Small intestine (tissue), 7 donors: ENCODE measurements around the gene ZKSCAN3. TPM values are rescaled to one million over a fixed set of nuclear protein-coding genes. Genes with fewer than 3 reads are reported as not detected.

Experiments
- DNase-seq, 2 donors: peaks; one replicate each; pipeline versions ENCODE4 v3.0.0 to v3.0.0-alpha.2; 2013
- FAIRE-seq: peaks from 2 replicates; lab custom pipeline; 2012; peaks lifted over from hg19 to GRCh38; lab: Jason Lieb, UNC
- H3K27ac ChIP-seq, 3 donors: one replicate each; pipeline ENCODE4 v1.5.1; 2013; ENCODE audit warnings: low read length in 2 of 3, mild to moderate bottlenecking in 2 of 3, control low read depth in 1 of 3, inconsistent platforms in 1 of 3, low read depth in 1 of 3, moderate library complexity in 1 of 3
- H3K27me3 ChIP-seq, 3 donors: one replicate each; pipeline ENCODE4 v1.6.1; 2013; ENCODE audit warnings: low read length in 3 of 3, inconsistent platforms in 1 of 3; ENCODE audit not compliant: control insufficient read depth in 3 of 3, insufficient read depth in 3 of 3
- H3K36me3 ChIP-seq, 3 donors: one replicate each; pipeline ENCODE4 v1.6.1; 2013; ENCODE audit warnings: low read length in 3 of 3, inconsistent platforms in 1 of 3, low read depth in 1 of 3, mild to moderate bottlenecking in 1 of 3, moderate library complexity in 1 of 3; ENCODE audit not compliant: control insufficient read depth in 3 of 3, insufficient read depth in 2 of 3
- H3K4me1 ChIP-seq, 3 donors: one replicate each; pipeline ENCODE4 v1.6.1; 2013; ENCODE audit warnings: low read length in 2 of 3, inconsistent platforms in 1 of 3, low read depth in 1 of 3, mild to moderate bottlenecking in 1 of 3, moderate library complexity in 1 of 3; ENCODE audit not compliant: control insufficient read depth in 3 of 3, insufficient read depth in 2 of 3
- H3K4me3 ChIP-seq, 3 donors: one replicate each; pipeline ENCODE4 v1.5.1; 2013; ENCODE audit warnings: low read length in 3 of 3, control low read depth in 1 of 3, inconsistent platforms in 1 of 3, low read depth in 1 of 3, mild to moderate bottlenecking in 1 of 3, moderate library complexity in 1 of 3
- H3K9me3 ChIP-seq, 2 donors: one replicate each; pipeline ENCODE4 v1.6.1; 2013; ENCODE audit warnings: low read depth in 1 of 2, low read length in 1 of 2; ENCODE audit not compliant: control insufficient read depth in 2 of 2, insufficient read depth in 1 of 2
- WGBS, 3 donors: extraction: QIAGEN DNeasy Blood & Tissue Kit; methylation state at CpG; one replicate each; pipeline ENCODE4 v1.1.7; 2013; 5-methylcytosine and 5-hydroxymethylcytosine counted together
- polyA plus RNA-seq, 4 donors: library from polyadenylated mRNA; stranded (reverse) in 3 of 4; unstranded in 1 of 4; fragments of 200-250 nt in 3 of 4; fragments of 120-200 nt in 1 of 4; gene quantifications; one replicate each; pipeline versions ENCODE4 v1.2.1 to v1.2.3, GENCODE V29; 2013
- donor health status: healthy with polysubstance abuse.
- donor health status: control.
- donor health status: control.
- donor health status: Bipolar disorder and iron deficiency.
- donor health status: healthy.

Gene ZKSCAN3
- polyA plus RNA-seq, 4 donors: 1.1 to 5.3 (median 1.9) TPM

- Histone ChIP-seq H3K27ac (peak overlapping the region in 2 of 3 donors; percentile 71 to 91), H3K9me3 (no peaks in the 10 kb centered on the region), H3K27me3 (peaks cover 0 to 15% (median 0%) of the 10 kb centered on the region in 3 donors), H3K36me3 (peaks cover 0 to 4% (median 0%) of the 10 kb centered on the region in 3 donors), H3K4me1 (peaks cover 0 to 7% (median 6%) of the 10 kb centered on the region in 3 donors), H3K4me3 (peak overlapping the region; percentile 69 to 91 (median 74))
- 0 to 3% (median 2%) methylated on average over 9 of the region's 9 CpGs for WGBS, 3 donors
- DNase-seq (no peak), FAIRE-seq (no peak)
Observed at GRCh38 chr6:28349344-28349891, 329 bp upstream of the ZKSCAN3 start.

GRCh38 chr6:28351087-28351486, 1.3 kb downstream of the ZKSCAN3 start:
- peak in 1 of 2 donors; percentile 46 for DNase-seq
- Histone ChIP-seq H3K36me3 (peaks cover 0 to 4% (median 0%) of the 10 kb centered on the region in 3 donors), H3K27me3 (peaks cover 0 to 6% (median 0%) of the 10 kb centered on the region in 3 donors), H3K4me3 (no peak overlapping the region), H3K27ac (no peak overlapping the region), H3K4me1 (peaks cover 2 to 10% (median 6%) of the 10 kb centered on the region in 3 donors), H3K9me3 (no peaks in the 10 kb centered on the region)
- no peak for FAIRE-seq
- WGBS, 3 donors: 55 to 68% (median 56%) methylated on average over 2 of the region's 2 CpGs

GRCh38 chr6:28351493-28351925, 1.8 kb downstream of the ZKSCAN3 start:
- no peak for FAIRE-seq
- Histone ChIP-seq H3K4me1 (peaks cover 2 to 10% (median 6%) of the 10 kb centered on the region in 3 donors), H3K9me3 (no peaks in the 10 kb centered on the region), H3K27ac (no peak overlapping the region), H3K4me3 (no peak overlapping the region), H3K36me3 (peaks cover 0 to 4% (median 0%) of the 10 kb centered on the region in 3 donors), H3K27me3 (peaks cover 0 to 6% (median 0%) of the 10 kb centered on the region in 3 donors)
- DNase-seq: no peak
- WGBS, 3 donors: 66 to 75% (median 71%) methylated on average over 2 of the region's 2 CpGs

- no peak overlapping the region for H3K27ac ChIP-seq
- 91 to 95% (median 93%) methylated on average over 3 of the region's 3 CpGs for WGBS, 3 donors
- H3K36me3 ChIP-seq: peaks cover 0 to 4% (median 0%) of the 10 kb centered on the region in 3 donors
- H3K4me3 ChIP-seq: no peak overlapping the region
- no peaks in the 10 kb centered on the region for H3K9me3 ChIP-seq
- no peak for DNase-seq
- peaks cover 2 to 10% (median 6%) of the 10 kb centered on the region in 3 donors for H3K4me1 ChIP-seq
- no peak for FAIRE-seq
- no peaks in the 10 kb centered on the region for H3K27me3 ChIP-seq
Observed at GRCh38 chr6:28353356-28353755, 3.6 kb downstream of the ZKSCAN3 start.

- no peak overlapping the region for H3K4me3 ChIP-seq
- no peaks in the 10 kb centered on the region for H3K27me3 ChIP-seq
- peaks cover 0 to 4% (median 0%) of the 10 kb centered on the region in 3 donors for H3K36me3 ChIP-seq
- no peak for FAIRE-seq
- peak in 1 of 2 donors; percentile 25 for DNase-seq
- peak overlapping the region in 1 of 3 donors; percentile 4 for H3K27ac ChIP-seq
- WGBS, 3 donors: 61 to 82% (median 77%) methylated on average over 11 of the region's 11 CpGs
- no peaks in the 10 kb centered on the region for H3K9me3 ChIP-seq
- H3K4me1 ChIP-seq: peaks cover 2 to 10% (median 6%) of the 10 kb centered on the region in 3 donors
Observed at GRCh38 chr6:28353981-28354676, 4.4 kb downstream of the ZKSCAN3 start.

GRCh38 chr6:28354688-28355554, 5.2 kb downstream of the ZKSCAN3 start:
- Histone ChIP-seq H3K4me3 (peak overlapping the region in 1 of 3 donors; percentile 60), H3K4me1 (peaks cover 2 to 10% (median 6%) of the 10 kb centered on the region in 3 donors), H3K36me3 (peaks cover 0 to 7% (median 0%) of the 10 kb centered on the region in 3 donors), H3K27ac (peak overlapping the region in 2 of 3 donors; percentile 75 to 81), H3K9me3 (no peaks in the 10 kb centered on the region), H3K27me3 (no peaks in the 10 kb centered on the region)
- 70 to 84% (median 76%) methylated on average over 10 of the region's 10 CpGs for WGBS, 3 donors
- FAIRE-seq (no peak), DNase-seq (peak; percentile 2 to 15)

- H3K36me3 ChIP-seq: peaks cover 0 to 9% (median 0%) of the 10 kb centered on the region in 3 donors
- H3K9me3 ChIP-seq: no peaks in the 10 kb centered on the region
- WGBS, 3 donors: 3 to 5% (median 4%) methylated on average over 19 of the region's 19 CpGs
- H3K27me3 ChIP-seq: no peaks in the 10 kb centered on the region
- peaks cover 2 to 6% (median 2%) of the 10 kb centered on the region in 3 donors for H3K4me1 ChIP-seq
- peak overlapping the region; percentile 75 to 85 (median 81) for H3K27ac ChIP-seq
- DNase-seq (peak; percentile 89 to 95), FAIRE-seq (no peak)
- H3K4me3 ChIP-seq: peak overlapping the region; percentile 44 to 79 (median 60)
Observed at GRCh38 chr6:28355743-28356665, 6.3 kb downstream of the ZKSCAN3 start.
